OCI-LY1 (cell line): Measurements from ENCODE around the gene CYP11A1.

Source experiments
- CTCF ChIP-seq: fragments of 200-600 bp; sonication (generic), shearing (Covaris generic); IDR thresholded peaks from 2 replicates; pipeline ENCODE4 v1.5.1; 2017; ENCODE audit warnings: mild to moderate bottlenecking, antibody characterized with exemption, low read length, moderate library complexity, mixed read lengths
- EZH2 ChIP-seq: fragments of 200-600 bp; sonication (generic), shearing (Covaris generic); IDR thresholded peaks from 2 replicates; pipeline ENCODE4 v1.8.0; 2017; ENCODE audit warnings: borderline replicate concordance, mixed run types, mild to moderate bottlenecking, antibody characterized with exemption, low read length, moderate library complexity, mixed read lengths

DNA sequence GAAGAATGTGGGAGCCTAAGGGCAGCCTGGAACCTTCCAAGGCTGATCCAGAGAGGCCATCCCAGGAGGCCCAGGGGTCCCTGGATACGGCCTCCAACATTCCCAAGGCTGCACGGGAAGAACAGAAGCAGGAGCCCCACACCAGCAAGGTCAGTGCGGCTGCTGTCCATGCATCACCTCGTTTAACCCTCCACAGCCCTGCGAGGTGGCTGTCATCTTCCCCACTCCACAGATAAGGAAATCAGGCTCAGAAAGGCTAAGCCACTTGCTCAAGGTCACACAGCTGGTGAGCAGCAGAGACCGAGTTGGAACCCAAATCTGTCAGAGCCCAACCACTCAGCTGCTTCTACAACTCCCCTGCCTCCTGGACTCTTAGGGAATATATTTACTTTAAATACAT, 44.7 kb upstream of the CYP11A1 start:
- TF ChIP-seq CTCF = no peak
- TF ChIP-seq EZH2 = no peak
